Left ventricle myocardium inferior (tissue), 1 donor: ENCODE results near the gene LINC01488. TPM values are rescaled to one million over a fixed set of nuclear protein-coding genes. Genes with fewer than 3 reads are reported as not detected.

Experiments
- DNase-seq: peaks from one replicate; pipeline ENCODE4 v3.0.0-alpha.2; 2020
- H3K27ac ChIP-seq: fragments of 200-600 bp; replicated peaks from 2 replicates; pipeline ENCODE4 v1.8.0; 2021
- H3K27me3 ChIP-seq: fragments of 200-600 bp; 2 replicates; pipeline ENCODE4 v1.8.0; 2021; ENCODE audit warnings: low read depth
- H3K36me3 ChIP-seq: fragments of 200-600 bp; 2 replicates; pipeline ENCODE4 v1.8.0; 2021
- H3K4me1 ChIP-seq: fragments of 200-600 bp; 2 replicates; pipeline ENCODE4 v1.8.0; 2021
- H3K4me3 ChIP-seq: fragments of 200-600 bp; 2 replicates; pipeline ENCODE4 v1.8.0; 2021; ENCODE audit warnings: mild to moderate bottlenecking, moderate library complexity
- H3K9me3 ChIP-seq: fragments of 200-600 bp; replicated peaks from 2 replicates; pipeline ENCODE4 v1.8.0; 2021
- CTCF ChIP-seq: fragments of 200-600 bp; IDR thresholded peaks from 2 replicates; pipeline ENCODE4 v1.8.0; 2021; ENCODE audit warnings: antibody characterized with exemption, mild to moderate bottlenecking, borderline replicate concordance
- intact Hi-C: fragments of 100-400 bp; cut with micrococcal nuclease; formaldehyde crosslinking; loops from one replicate; pipeline ENCODE4 v1.11.0; 2022
- total RNA-seq: library from RNA; stranded (reverse); fragmentation: NEBNext Ultra II Directional; extraction: Animal tissue kit (Norgen Biotek cat#: 25700); gene quantifications from one replicate; pipeline ENCODE4 v1.2.1, GENCODE V29; 2021
- donor health status: DM: no; HTN: yes; CAD: no; lungs with severe emphysema.

The LINC01488 gene
- total RNA-seq, 1 donor from 2014 or later = 0.38 TPM

- H3K4me3 ChIP-seq = no peak overlapping the region
- H3K36me3 ChIP-seq = no peaks in the 10 kb centered on the region
- H3K4me1 ChIP-seq = peaks cover 9% of the 10 kb centered on the region
- intact Hi-C loops = no loop called here
- no peak for TF ChIP-seq CTCF
- DNase-seq = no peak
- H3K27ac ChIP-seq = no peak overlapping the region
- H3K9me3 ChIP-seq = peaks cover 8% of the 10 kb centered on the region
- H3K27me3 ChIP-seq = no peaks in the 10 kb centered on the region
Observed at GRCh38 chr11:69512136-69512535, 30.7 kb downstream of the LINC01488 start.

- intact Hi-C loops = no loop called here
- Histone ChIP-seq H3K36me3 (no peaks in the 10 kb centered on the region), H3K27me3 (no peaks in the 10 kb centered on the region), H3K27ac (no peak overlapping the region), H3K4me1 (peaks cover 9% of the 10 kb centered on the region), H3K9me3 (peaks cover 8% of the 10 kb centered on the region), H3K4me3 (no peak overlapping the region)
- no peak for DNase-seq
- TF ChIP-seq CTCF = no peak
Observed at GRCh38 chr11:69512790-69513189, 31.3 kb downstream of the LINC01488 start.

GRCh38 chr11:69513196-69513595 lies 31.7 kb downstream of the LINC01488 start:
- peaks cover 9% of the 10 kb centered on the region for H3K4me1 ChIP-seq
- no peak for DNase-seq
- H3K9me3 ChIP-seq = peaks cover 12% of the 10 kb centered on the region
- TF ChIP-seq CTCF = no peak
- intact Hi-C loops = no loop called here
- H3K4me3 ChIP-seq = no peak overlapping the region
- H3K27ac ChIP-seq = no peak overlapping the region
- no peaks in the 10 kb centered on the region for H3K27me3 ChIP-seq
- no peaks in the 10 kb centered on the region for H3K36me3 ChIP-seq

DNA sequence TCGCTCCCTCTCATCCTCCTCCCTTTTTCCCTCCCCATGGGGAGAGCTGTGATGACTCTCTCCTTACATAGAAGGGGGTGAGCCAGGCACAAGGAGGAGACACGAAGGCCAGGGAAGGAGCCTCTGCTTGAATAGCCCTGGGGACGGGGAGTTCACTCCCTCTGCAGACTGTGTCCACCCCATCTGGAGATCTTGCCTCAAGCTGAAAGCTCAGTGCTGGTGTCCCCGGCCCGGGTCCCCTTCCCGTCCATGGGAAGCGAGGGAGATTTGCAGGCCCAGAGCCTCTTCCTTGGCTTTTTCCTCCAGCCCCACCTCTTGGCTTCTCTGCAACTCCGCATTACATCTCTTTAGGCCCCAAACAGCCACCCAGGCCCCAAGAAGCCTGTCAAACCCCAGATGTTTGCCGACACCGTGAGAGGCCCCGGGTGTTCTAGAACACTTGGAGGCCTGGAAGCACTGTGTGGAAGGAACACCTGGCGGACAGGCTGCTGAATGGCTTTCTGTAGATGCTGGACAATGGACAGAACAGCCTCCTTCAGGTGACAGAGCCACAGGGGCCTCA lies 32.3 kb downstream of the LINC01488 start:
- intact Hi-C loops = no loop called here
- no peak for DNase-seq
- TF ChIP-seq CTCF = no peak
- H3K36me3 ChIP-seq = no peaks in the 10 kb centered on the region
- no peak overlapping the region for H3K27ac ChIP-seq
- H3K4me3 ChIP-seq = no peak overlapping the region
- peaks cover 18% of the 10 kb centered on the region for H3K9me3 ChIP-seq
- no peaks in the 10 kb centered on the region for H3K27me3 ChIP-seq
- peaks cover 9% of the 10 kb centered on the region for H3K4me1 ChIP-seq

- no peak for DNase-seq
- no peak for TF ChIP-seq CTCF
Observed at GRCh38 chr11:69514771-69515170, 33.3 kb downstream of the LINC01488 start.

More at GRCh38 chr11:69514771-69515170, 33.3 kb downstream of the LINC01488 start:
- no peaks in the 10 kb centered on the region for H3K4me1 ChIP-seq
- no peaks in the 10 kb centered on the region for H3K27me3 ChIP-seq
- intact Hi-C loops = no loop called here
- H3K4me3 ChIP-seq = no peak overlapping the region
- no peak overlapping the region for H3K27ac ChIP-seq
- peaks cover 18% of the 10 kb centered on the region for H3K9me3 ChIP-seq
- H3K36me3 ChIP-seq = no peaks in the 10 kb centered on the region
